Right renal cortex interstitium (tissue), 3 donors: ENCODE measurements around the gene NEDD9. TPM values are rescaled to one million over a fixed set of nuclear protein-coding genes. Genes with fewer than 3 reads are reported as not detected.

Experiments
- DNase-seq, 3 donors: peaks; one replicate each; pipeline ENCODE4 v3.0.0-alpha.2; 2013; ENCODE audit warnings: low read depth in 3 of 3, low spot score in 2 of 3
- polyA plus RNA-seq, 3 donors: library from polyadenylated mRNA; unstranded; fragments of 120-200 nt; gene quantifications; one replicate each; pipeline ENCODE4 v1.2.1, GENCODE V29; 2013; ENCODE audit not compliant: insufficient read length in 3 of 3

The NEDD9 gene
- polyA plus RNA-seq, 3 donors = 58.3 to 79.1 (median 73.5) TPM

GRCh38 chr6:11203306-11204004 is 29.0 kb downstream of the NEDD9 start:
- no peak for DNase-seq

- DNase-seq = no peak
Observed at GRCh38 chr6:11202513-11203305, 29.8 kb downstream of the NEDD9 start.

DNA sequence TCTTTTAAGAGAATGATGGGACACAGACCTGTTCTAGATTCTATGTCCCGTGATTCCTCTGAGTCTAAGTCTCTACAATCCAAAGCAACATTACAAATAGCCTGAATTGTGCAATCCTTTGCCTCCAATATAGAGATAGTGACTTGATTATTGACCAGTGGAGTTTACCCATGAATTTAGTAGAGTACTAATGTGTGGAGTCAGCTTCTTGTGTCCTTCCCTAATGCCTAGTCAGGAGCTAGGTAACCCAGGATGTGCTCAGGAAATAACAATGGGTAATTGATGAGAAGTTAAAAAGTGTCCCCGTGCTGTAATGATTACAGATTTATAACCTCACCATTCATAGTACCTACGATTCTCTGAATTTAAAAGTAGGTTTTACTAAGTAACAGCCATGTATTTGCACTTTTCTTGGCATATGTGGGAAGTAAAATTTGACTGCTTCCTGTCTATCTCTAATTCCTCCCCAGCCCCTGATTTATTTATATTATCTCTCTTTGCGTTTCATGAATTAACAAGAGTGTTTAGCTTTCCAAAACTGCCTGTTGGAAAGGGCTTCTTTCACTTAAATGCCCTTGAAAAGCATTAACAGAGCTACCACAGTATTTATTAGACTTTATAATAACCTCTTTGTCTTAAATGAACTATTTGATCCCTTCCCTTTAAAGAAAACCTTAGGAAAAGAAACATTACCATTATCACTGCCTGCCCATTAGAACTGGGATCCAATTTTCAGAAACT is 30.5 kb downstream of the NEDD9 start:
- no peak for DNase-seq

- no peak for DNase-seq
Observed at GRCh38 chr6:11201015-11201414, 31.5 kb downstream of the NEDD9 start.

GRCh38 chr6:11200356-11200755 is 32.1 kb downstream of the NEDD9 start:
- DNase-seq = no peak

DNA sequence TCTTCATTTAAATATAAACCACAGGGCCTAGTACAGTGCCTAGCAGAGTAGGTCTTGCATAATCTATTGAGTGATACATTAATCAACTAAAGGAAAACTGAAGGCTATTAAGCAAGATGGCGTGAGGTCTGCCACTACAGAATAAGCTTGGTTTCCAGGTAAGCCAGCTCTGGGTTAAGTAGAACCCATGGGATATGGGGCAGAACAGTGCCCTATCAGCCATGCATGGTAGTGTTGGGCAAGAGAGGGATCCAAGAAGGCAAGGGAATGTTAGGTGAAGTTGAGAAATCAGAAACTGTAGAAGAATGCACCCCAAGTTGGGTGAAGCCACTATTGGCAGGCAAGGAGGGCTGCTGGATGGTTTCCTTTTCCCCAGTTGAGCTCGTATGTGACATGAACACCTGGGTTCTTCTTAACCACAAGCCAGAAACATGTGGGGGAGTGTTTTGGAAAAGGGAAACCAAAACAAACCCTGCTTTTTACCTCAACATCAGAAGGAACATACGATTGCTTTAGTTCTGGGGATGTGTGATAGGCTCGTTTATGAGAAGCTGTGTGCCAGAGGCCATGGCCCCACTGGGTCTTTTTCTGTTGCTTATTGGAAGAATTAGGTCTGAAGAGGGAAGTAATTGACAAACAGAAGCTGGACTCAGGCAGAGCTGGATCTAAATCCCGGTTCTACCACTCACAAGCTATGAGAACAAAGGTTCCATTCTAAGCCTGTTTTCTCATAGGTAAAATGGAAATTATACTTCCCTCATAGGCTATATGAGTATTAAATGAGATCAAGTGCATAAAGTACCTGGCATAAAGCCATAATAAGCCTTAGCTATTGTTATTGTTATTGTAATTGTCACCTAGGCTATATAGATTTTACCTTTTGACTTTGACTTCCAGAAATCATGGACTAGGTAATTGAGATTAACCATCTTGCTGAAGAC is 33.5 kb downstream of the NEDD9 start:
- DNase-seq = no peak

- DNase-seq = no peak
Observed at GRCh38 chr6:11197850-11198249, 34.6 kb downstream of the NEDD9 start.

- DNase-seq = no peak
Observed at GRCh38 chr6:11197175-11197536, 35.3 kb downstream of the NEDD9 start.

- DNase-seq = no peak
Observed at GRCh38 chr6:11196511-11197174, 35.8 kb downstream of the NEDD9 start.

GRCh38 chr6:11194356-11195218 is 37.9 kb downstream of the NEDD9 start:
- no peak for DNase-seq

DNA sequence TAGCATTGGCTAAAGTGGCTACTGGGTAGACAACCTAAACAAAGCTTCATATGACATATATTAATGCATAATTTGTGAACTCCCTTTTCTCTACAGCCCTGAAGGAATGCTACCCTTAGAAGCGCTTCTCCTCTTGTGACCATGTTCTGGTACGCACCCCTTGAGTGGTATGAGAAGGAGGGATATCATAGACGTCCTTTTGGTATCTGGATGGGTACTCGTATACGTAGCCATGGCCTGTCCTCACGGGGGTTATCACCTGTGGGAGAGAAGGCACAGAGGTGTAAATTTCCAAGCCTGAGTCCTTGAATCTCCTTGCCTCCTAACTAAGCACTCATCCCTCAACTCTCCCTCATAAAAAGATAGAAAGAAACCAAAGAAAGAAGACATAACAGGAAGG is 39.0 kb downstream of the NEDD9 start:
- DNase-seq = no peak

GRCh38 chr6:11192167-11192566 is 40.3 kb downstream of the NEDD9 start:
- no peak for DNase-seq

GRCh38 chr6:11190625-11191245 is 41.7 kb downstream of the NEDD9 start:
- DNase-seq = no peak

- DNase-seq = no peak
Observed at GRCh38 chr6:11189865-11190624, 42.4 kb downstream of the NEDD9 start.

DNA sequence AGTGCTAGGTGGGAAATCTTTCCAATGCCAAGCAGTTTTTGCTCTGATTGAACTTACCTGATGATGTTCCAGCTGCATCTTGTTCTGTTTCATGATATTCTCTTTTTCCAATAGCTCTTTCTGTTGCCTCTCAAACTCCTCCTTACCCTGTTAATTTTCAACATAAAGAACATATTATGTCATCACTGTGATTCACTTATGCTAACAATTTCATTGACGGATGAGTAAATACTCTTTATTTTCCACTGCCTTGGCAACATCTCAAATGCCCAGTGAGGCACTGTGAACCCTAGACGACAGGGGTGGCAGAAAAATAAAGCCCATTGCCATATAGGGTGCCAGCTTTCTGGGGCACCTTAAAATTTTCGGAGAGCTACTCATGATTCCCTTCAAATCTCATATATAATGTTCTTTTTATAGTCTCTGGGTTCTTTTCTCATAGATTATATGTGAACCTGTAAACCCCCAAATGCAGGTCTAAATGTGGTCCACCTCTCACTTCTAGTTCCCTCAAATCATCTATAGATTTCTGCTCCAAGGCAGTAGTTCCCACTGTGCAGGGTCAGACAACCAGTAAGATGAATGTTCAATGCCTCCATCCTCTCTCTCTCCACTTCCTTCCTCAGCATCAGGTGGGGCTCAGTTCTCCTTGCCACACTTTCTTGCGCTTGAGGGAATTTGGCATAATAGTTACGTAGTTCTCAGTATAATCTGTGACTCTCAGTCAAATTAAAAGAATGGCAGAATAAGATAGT is 44.1 kb downstream of the NEDD9 start:
- no peak for DNase-seq

GRCh38 chr6:11187301-11187700 is 45.2 kb downstream of the NEDD9 start:
- no peak for DNase-seq

DNA sequence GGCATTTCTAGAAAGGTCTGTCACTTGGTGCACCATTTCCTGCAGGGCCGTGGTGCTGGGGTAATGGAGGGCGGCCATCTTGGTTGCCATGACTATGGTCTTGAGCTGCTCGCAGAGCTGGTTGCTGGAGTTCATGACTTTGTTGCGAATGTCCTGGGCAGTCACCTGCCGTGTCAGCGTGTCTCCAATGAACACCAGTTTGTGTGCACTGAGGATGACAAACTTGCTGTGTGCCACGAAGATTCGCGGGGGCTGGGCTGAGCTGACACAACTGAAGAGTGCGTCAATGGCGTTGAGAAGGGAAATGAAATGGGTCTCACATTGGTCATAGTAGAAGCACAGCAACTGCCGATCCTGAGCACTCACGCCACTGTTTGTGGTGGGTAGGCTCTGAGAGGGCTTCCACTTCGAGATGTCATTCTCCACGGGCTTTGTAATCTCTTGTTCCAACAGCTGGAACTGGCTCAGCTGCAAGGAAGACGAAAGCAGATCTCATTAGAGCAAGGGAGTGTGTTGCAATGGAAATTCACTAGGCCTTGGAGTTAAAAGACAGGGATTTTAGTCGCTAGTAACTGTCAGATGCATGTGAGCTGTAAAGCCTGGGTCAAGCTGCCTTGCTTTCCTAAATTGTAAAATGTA is 47.1 kb downstream of the NEDD9 start:
- no peak for DNase-seq
